ENCODE data around the gene GTF2A1L.

DNA sequence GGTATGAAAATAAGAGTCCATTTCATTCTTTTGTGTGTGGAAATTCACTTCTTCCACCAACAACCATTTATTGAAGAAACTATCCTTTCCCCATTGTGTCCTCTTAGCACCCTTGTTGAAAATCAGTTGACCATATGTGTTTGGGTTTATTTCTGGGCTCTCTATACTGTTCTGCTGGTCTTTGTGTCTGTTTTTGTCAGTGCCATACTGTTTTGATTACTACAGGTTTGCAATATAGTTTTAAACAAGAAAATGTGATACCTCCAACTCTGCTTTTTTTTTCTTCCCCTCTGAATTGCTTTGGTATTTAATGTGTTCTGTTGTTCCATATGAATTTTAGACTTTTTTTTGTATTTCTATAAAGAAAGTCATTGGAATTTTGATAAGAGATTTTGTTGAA, 8.4 kb downstream of the GTF2A1L start:
- TF ChIP-seq EZH2 (optimal IDR thresholded peaks at IDR 0.05; ENCODE audit: low read depth, low read length) = no peak
- TF ChIP-seq, protein P1, sequence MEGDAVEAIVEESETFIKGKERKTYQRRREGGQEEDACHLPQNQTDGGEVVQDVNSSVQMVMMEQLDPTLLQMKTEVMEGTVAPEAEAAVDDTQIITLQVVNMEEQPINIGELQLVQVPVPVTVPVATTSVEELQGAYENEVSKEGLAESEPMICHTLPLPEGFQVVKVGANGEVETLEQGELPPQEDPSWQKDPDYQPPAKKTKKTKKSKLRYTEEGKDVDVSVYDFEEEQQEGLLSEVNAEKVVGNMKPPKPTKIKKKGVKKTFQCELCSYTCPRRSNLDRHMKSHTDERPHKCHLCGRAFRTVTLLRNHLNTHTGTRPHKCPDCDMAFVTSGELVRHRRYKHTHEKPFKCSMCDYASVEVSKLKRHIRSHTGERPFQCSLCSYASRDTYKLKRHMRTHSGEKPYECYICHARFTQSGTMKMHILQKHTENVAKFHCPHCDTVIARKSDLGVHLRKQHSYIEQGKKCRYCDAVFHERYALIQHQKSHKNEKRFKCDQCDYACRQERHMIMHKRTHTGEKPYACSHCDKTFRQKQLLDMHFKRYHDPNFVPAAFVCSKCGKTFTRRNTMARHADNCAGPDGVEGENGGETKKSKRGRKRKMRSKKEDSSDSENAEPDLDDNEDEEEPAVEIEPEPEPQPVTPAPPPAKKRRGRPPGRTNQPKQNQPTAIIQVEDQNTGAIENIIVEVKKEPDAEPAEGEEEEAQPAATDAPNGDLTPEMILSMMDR (IDR thresholded peaks at IDR 0.05; ENCODE audit: low read length) = no peak
